Hematopoietic multipotent progenitor cell treated with erythropoietin and hydrocortisone succinate and interleukin-3 and kit ligand, for 15 days (in vitro differentiated cells): ENCODE measurements around the gene NBPF26.
"Not testable (repeated sequence)": the region's sequence is repeated elsewhere in the genome, so short reads cannot be mapped to it uniquely, and the experiment has no call there.

Experiments
- DNase-seq: peaks from one replicate; pipeline ENCODE4 v3.0.0-alpha.2; 2015; ENCODE audit warnings: low spot score

The NBPF26 gene

GRCh38 chr1:120723715-120724402 lies at the start of gene NBPF26:
Gene NBPF26 (plus strand): TSS chr1:120723945.
- peak; percentile 61 for DNase-seq

- not testable (repeated sequence) for DNase-seq
Measured at GRCh38 chr1:120680106-120680819, 43.5 kb upstream of the NBPF26 start.

- DNase-seq, result not testable (repeated sequence)
Measured at GRCh38 chr1:120680938-120681337, 42.8 kb upstream of the NBPF26 start.

- DNase-seq, result not testable (repeated sequence)
Measured at GRCh38 chr1:120684397-120684796, 39.3 kb upstream of the NBPF26 start.

- not testable (repeated sequence) for DNase-seq
Measured at GRCh38 chr1:120685622-120686021, 38.1 kb upstream of the NBPF26 start.

- not testable (repeated sequence) for DNase-seq
Measured at GRCh38 chr1:120687250-120687649, 36.5 kb upstream of the NBPF26 start.

GRCh38 chr1:120700807-120701562 lies 22.8 kb upstream of the NBPF26 start:
- not testable (repeated sequence) for DNase-seq

GRCh38 chr1:120723358-120723714 lies 409 bp upstream of the NBPF26 start:
- DNase-seq, result not testable (repeated sequence)

- DNase-seq, result not testable (repeated sequence)
Measured at GRCh38 chr1:120724507-120724906, 762 bp downstream of the NBPF26 start.

- not testable (repeated sequence) for DNase-seq
Measured at GRCh38 chr1:120728811-120729210, 5.1 kb downstream of the NBPF26 start.

- DNase-seq, result not testable (repeated sequence)
Measured at GRCh38 chr1:120769090-120769489, 45.3 kb downstream of the NBPF26 start.

GRCh38 chr1:120805452-120805851 lies 81.7 kb downstream of the NBPF26 start:
- not testable (repeated sequence) for DNase-seq

- peak; percentile 1 for DNase-seq
Measured at GRCh38 chr1:120811822-120812221, 88.1 kb downstream of the NBPF26 start.

GRCh38 chr1:120825051-120825450 lies 101.3 kb downstream of the NBPF26 start:
- not testable (repeated sequence) for DNase-seq

- not testable (repeated sequence) for DNase-seq
Measured at GRCh38 chr1:120826623-120827022, 102.9 kb downstream of the NBPF26 start.

GRCh38 chr1:120844186-120844944 lies 120.6 kb downstream of the NBPF26 start:
- peak; percentile 45 for DNase-seq

GRCh38 chr1:120844945-120845330 lies 121.2 kb downstream of the NBPF26 start:
- DNase-seq, result not testable (repeated sequence)

- not testable (repeated sequence) for DNase-seq
Measured at GRCh38 chr1:120849400-120850286, 125.9 kb downstream of the NBPF26 start.

GRCh38 chr1:120850287-120850536 lies 126.5 kb downstream of the NBPF26 start:
- peak; percentile 8 for DNase-seq

GRCh38 chr1:120850537-120851421 lies 127.0 kb downstream of the NBPF26 start:
- peak; percentile 76 for DNase-seq
